Measurements from ENCODE around the gene CXorf58.

The CXorf58 gene

GRCh38 chrX:23907111-23907497 lies 702 bp upstream of the CXorf58 start:
- Histone ChIP-seq H4K20me1 (ENCODE audit: low read depth, low read length) (no peaks in the 10 kb centered on the region), H3K27me3 (ENCODE audit: low read length) (no peaks in the 10 kb centered on the region), H3K4me3 (ENCODE audit: insufficient read depth, low read length, poor library complexity, severe bottlenecking) (peak overlapping the region; percentile 74), H3K27ac (ENCODE audit: low read depth, low read length) (peak overlapping the region; percentile 90), H2AFZ (ENCODE audit: low read depth, low read length, severe bottlenecking) (peak overlapping the region; percentile 82), H3K9ac (ENCODE audit: low read length) (peak overlapping the region; percentile 93), H3K79me2 (ENCODE audit: insufficient read depth, low read length) (peaks cover 7% of the 10 kb centered on the region; the same call in 1 of the 2 replicates), H3K9me3 (ENCODE audit: insufficient read depth, low read length) (no peaks in the 10 kb centered on the region), H3K9me2 (replicated peaks; ENCODE audit: insufficient read depth, low read length) (no peaks in the 10 kb centered on the region), H3F3A (ENCODE audit: insufficient read depth) (peaks cover 15% of the 10 kb centered on the region; the same call in 1 of the 2 replicates), H3K36me3 (ENCODE audit: low read length) (no peaks in the 10 kb centered on the region), H3K4me2 (ENCODE audit: low read depth, low read length, poor library complexity, severe bottlenecking) (peak overlapping the region; percentile 90)
- TF ChIP-seq EZH2phosphoT487 (conservative IDR thresholded peaks at IDR 0.05; ENCODE audit: low read length) (no peak), CTCF (IDR thresholded peaks at IDR 0.05; ENCODE audit: insufficient read depth, low read length, poor library complexity, severe bottlenecking) (no peak)

GRCh38 chrX:23908219-23909004 lies 606 bp downstream of the CXorf58 start:
- H3K27ac ChIP-seq (ENCODE audit: low read depth, low read length): peak overlapping the region; percentile 80

GRCh38 chrX:23911126-23911835 lies 3.5 kb downstream of the CXorf58 start:
- TF ChIP-seq EZH2phosphoT487 (conservative IDR thresholded peaks at IDR 0.05; ENCODE audit: low read length): no peak
- no peak for TF ChIP-seq CTCF (IDR thresholded peaks at IDR 0.05; ENCODE audit: insufficient read depth, low read length, poor library complexity, severe bottlenecking)

More at GRCh38 chrX:23908219-23909004, 606 bp downstream of the CXorf58 start:
- Histone ChIP-seq H2AFZ (ENCODE audit: low read depth, low read length, severe bottlenecking) (peak overlapping the region; percentile 92), H3K27me3 (ENCODE audit: low read length) (no peaks in the 10 kb centered on the region), H3K79me2 (ENCODE audit: insufficient read depth, low read length) (peaks cover 7% of the 10 kb centered on the region; the same call in 1 of the 2 replicates), H3F3A (ENCODE audit: insufficient read depth) (peaks cover 15% of the 10 kb centered on the region; the same call in 1 of the 2 replicates), H3K4me2 (ENCODE audit: low read depth, low read length, poor library complexity, severe bottlenecking) (peak overlapping the region; percentile 83), H3K9me2 (replicated peaks; ENCODE audit: insufficient read depth, low read length) (no peaks in the 10 kb centered on the region), H3K9me3 (ENCODE audit: insufficient read depth, low read length) (no peaks in the 10 kb centered on the region), H3K9ac (ENCODE audit: low read length) (peak overlapping the region; percentile 53), H3K4me3 (ENCODE audit: insufficient read depth, low read length, poor library complexity, severe bottlenecking) (peak overlapping the region; percentile 54), H4K20me1 (ENCODE audit: low read depth, low read length) (no peaks in the 10 kb centered on the region), H3K36me3 (ENCODE audit: low read length) (no peaks in the 10 kb centered on the region)
- TF ChIP-seq EZH2phosphoT487 (conservative IDR thresholded peaks at IDR 0.05; ENCODE audit: low read length) (no peak), CTCF (IDR thresholded peaks at IDR 0.05; ENCODE audit: insufficient read depth, low read length, poor library complexity, severe bottlenecking) (peak; percentile 51)

More at GRCh38 chrX:23911126-23911835, 3.5 kb downstream of the CXorf58 start:
- no peaks in the 10 kb centered on the region for H3K9me3 ChIP-seq (ENCODE audit: insufficient read depth, low read length)
- H3K4me2 ChIP-seq (ENCODE audit: low read depth, low read length, poor library complexity, severe bottlenecking): no peak overlapping the region
- no peaks in the 10 kb centered on the region for H4K20me1 ChIP-seq (ENCODE audit: low read depth, low read length)
- H3K36me3 ChIP-seq (ENCODE audit: low read length): no peaks in the 10 kb centered on the region
- H3F3A ChIP-seq (ENCODE audit: insufficient read depth): peaks cover 9% of the 10 kb centered on the region; the same call in 1 of the 2 replicates
- H3K9me2 ChIP-seq (replicated peaks; ENCODE audit: insufficient read depth, low read length): no peaks in the 10 kb centered on the region
- H3K79me2 ChIP-seq (ENCODE audit: insufficient read depth, low read length): peaks cover 5% of the 10 kb centered on the region; the same call in 1 of the 2 replicates
- no peak overlapping the region for H3K4me3 ChIP-seq (ENCODE audit: insufficient read depth, low read length, poor library complexity, severe bottlenecking)
- no peaks in the 10 kb centered on the region for H3K27me3 ChIP-seq (ENCODE audit: low read length)
- H3K27ac ChIP-seq (ENCODE audit: low read depth, low read length): no peak overlapping the region
- H2AFZ ChIP-seq (ENCODE audit: low read depth, low read length, severe bottlenecking): no peak overlapping the region
- H3K9ac ChIP-seq (ENCODE audit: low read length): no peak overlapping the region
